Loucy (cell line): ENCODE measurements around the gene THBS4.

Experiments used
- H2AFZ ChIP-seq: fragments of 200-600 bp; sonication (generic); 2 replicates; pipeline ENCODE4 v1.6.0; 2016; ENCODE audit warnings: antibody characterized with exemption, mild to moderate bottlenecking, low read length, moderate library complexity
- H3F3A ChIP-seq: fragments of 200-600 bp; 2 replicates; pipeline ENCODE4 v1.6.0; 2016; ENCODE audit warnings: antibody characterized with exemption, low read depth, mild to moderate bottlenecking
- H3K27me3 ChIP-seq: fragments of 200-600 bp; sonication (generic); 2 replicates; pipeline ENCODE4 v1.6.1; 2014; ENCODE audit warnings: low read length, mild to moderate bottlenecking; ENCODE audit not compliant: insufficient read depth, poor library complexity, severe bottlenecking
- H3K36me3 ChIP-seq: fragments of 200-600 bp; sonication (generic); 2 replicates; pipeline ENCODE4 v1.6.1; 2016; ENCODE audit warnings: low read length; ENCODE audit not compliant: insufficient read depth
- H3K4me1 ChIP-seq: fragments of 200-600 bp; sonication (generic); 2 replicates; pipeline ENCODE4 v1.5.1; 2014; ENCODE audit warnings: low read length, mild to moderate bottlenecking; ENCODE audit not compliant: insufficient read depth, poor library complexity, severe bottlenecking
- H3K4me2 ChIP-seq: fragments of 200-600 bp; sonication (generic); 2 replicates; pipeline ENCODE4 v1.6.0; 2014; ENCODE audit warnings: antibody characterized with exemption, low read length, low read depth, mild to moderate bottlenecking; ENCODE audit not compliant: poor library complexity, severe bottlenecking
- H3K4me3 ChIP-seq: fragments of 200-600 bp; sonication (generic); 2 replicates; pipeline ENCODE4 v1.5.1; 2014; ENCODE audit warnings: low read length, mild to moderate bottlenecking, mixed read lengths; ENCODE audit not compliant: poor library complexity, severe bottlenecking
- H3K79me2 ChIP-seq: fragments of 200-600 bp; sonication (generic); 2 replicates; pipeline ENCODE4 v1.6.1; 2014; ENCODE audit warnings: low read length; ENCODE audit not compliant: insufficient read depth
- H3K9ac ChIP-seq: fragments of 200-600 bp; sonication (generic); 2 replicates; pipeline ENCODE4 v1.6.0; 2014; ENCODE audit warnings: mild to moderate bottlenecking, low read depth, low read length, moderate library complexity; ENCODE audit not compliant: poor library complexity, severe bottlenecking
- H3K9me2 ChIP-seq: fragments of 200-600 bp; sonication (generic); replicated peaks from 2 replicates; pipeline ENCODE4 v1.6.1; 2016; ENCODE audit warnings: low read depth, low read length, mixed read lengths
- H3K9me3 ChIP-seq: fragments of 200-600 bp; sonication (generic); 2 replicates; pipeline ENCODE4 v1.6.1; 2014; ENCODE audit warnings: mild to moderate bottlenecking, antibody characterized with exemption, low read length, low read depth; ENCODE audit not compliant: insufficient read depth
- H4K20me1 ChIP-seq: fragments of 200-600 bp; sonication (generic); 2 replicates; pipeline ENCODE4 v1.6.0; 2014; ENCODE audit warnings: antibody characterized with exemption, low read length, mild to moderate bottlenecking; ENCODE audit not compliant: insufficient read depth, poor library complexity, severe bottlenecking
- EZH2phosphoT487 ChIP-seq: fragments of 200-600 bp; IDR thresholded peaks from 2 replicates; pipeline ENCODE4 v1.6.1; 2018; ENCODE audit warnings: antibody characterized with exemption, mild to moderate bottlenecking, moderate library complexity, borderline replicate concordance
- TF ChIP-seq, protein P1 (sequence below): fragments of 200-600 bp; sonication (generic); conservative IDR thresholded peaks from 2 replicates; pipeline ENCODE4 v1.5.1; 2014; ENCODE audit warnings: mild to moderate bottlenecking, antibody characterized with exemption, low read length

Gene THBS4

DNA sequence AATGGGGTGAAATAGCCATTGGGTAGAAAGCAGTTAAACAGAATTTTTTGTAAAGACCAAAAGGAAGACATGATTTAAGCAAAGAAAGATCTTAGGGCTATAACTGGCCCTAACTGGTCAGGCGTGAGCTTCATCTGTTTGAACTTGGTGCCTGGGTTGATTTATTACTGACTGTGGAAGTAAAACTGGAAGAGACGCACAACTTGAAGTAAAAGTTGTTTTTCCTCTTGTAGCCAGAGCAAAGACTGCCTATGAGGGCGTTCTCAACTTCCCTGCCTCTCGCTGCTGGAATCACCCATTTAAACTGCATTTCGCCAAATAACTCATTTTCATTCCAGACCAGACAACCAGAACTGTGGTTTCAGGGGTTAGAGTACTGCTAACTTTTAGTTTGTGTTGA, 1.5 kb downstream of the THBS4 start:
- Histone ChIP-seq H3K9ac (no peak overlapping the region), H3K4me1 (peaks cover 2% of the 10 kb centered on the region), H3K9me3 (no peaks in the 10 kb centered on the region), H4K20me1 (no peaks in the 10 kb centered on the region), H3K36me3 (no peaks in the 10 kb centered on the region), H3K4me3 (no peak overlapping the region), H2AFZ (no peak overlapping the region), H3K4me2 (no peak overlapping the region), H3K79me2 (no peaks in the 10 kb centered on the region), H3F3A (no peaks in the 10 kb centered on the region), H3K9me2 (no peaks in the 10 kb centered on the region), H3K27me3 (no peaks in the 10 kb centered on the region)
- TF ChIP-seq, protein P1, sequence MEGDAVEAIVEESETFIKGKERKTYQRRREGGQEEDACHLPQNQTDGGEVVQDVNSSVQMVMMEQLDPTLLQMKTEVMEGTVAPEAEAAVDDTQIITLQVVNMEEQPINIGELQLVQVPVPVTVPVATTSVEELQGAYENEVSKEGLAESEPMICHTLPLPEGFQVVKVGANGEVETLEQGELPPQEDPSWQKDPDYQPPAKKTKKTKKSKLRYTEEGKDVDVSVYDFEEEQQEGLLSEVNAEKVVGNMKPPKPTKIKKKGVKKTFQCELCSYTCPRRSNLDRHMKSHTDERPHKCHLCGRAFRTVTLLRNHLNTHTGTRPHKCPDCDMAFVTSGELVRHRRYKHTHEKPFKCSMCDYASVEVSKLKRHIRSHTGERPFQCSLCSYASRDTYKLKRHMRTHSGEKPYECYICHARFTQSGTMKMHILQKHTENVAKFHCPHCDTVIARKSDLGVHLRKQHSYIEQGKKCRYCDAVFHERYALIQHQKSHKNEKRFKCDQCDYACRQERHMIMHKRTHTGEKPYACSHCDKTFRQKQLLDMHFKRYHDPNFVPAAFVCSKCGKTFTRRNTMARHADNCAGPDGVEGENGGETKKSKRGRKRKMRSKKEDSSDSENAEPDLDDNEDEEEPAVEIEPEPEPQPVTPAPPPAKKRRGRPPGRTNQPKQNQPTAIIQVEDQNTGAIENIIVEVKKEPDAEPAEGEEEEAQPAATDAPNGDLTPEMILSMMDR, result no peak
- no peak for TF ChIP-seq EZH2phosphoT487

GRCh38 chr5:80037366-80037765, 2.2 kb downstream of the THBS4 start:
- H3F3A ChIP-seq, result no peaks in the 10 kb centered on the region
- no peaks in the 10 kb centered on the region for H3K79me2 ChIP-seq
- H3K9ac ChIP-seq, result no peak overlapping the region
- H3K36me3 ChIP-seq, result no peaks in the 10 kb centered on the region
- H3K27me3 ChIP-seq, result no peaks in the 10 kb centered on the region
- no peak for TF ChIP-seq EZH2phosphoT487
- TF ChIP-seq, protein P1, result no peak
- no peaks in the 10 kb centered on the region for H4K20me1 ChIP-seq
- no peak overlapping the region for H3K4me2 ChIP-seq
- no peak overlapping the region for H2AFZ ChIP-seq
- no peaks in the 10 kb centered on the region for H3K9me3 ChIP-seq
- H3K4me3 ChIP-seq, result no peak overlapping the region
- no peaks in the 10 kb centered on the region for H3K9me2 ChIP-seq
- no peaks in the 10 kb centered on the region for H3K4me1 ChIP-seq

- H3K27me3 ChIP-seq, result no peaks in the 10 kb centered on the region
- H3K9ac ChIP-seq, result no peak overlapping the region
- no peak overlapping the region for H2AFZ ChIP-seq
- no peaks in the 10 kb centered on the region for H3K36me3 ChIP-seq
- H3F3A ChIP-seq, result no peaks in the 10 kb centered on the region
- no peaks in the 10 kb centered on the region for H3K9me2 ChIP-seq
- TF ChIP-seq EZH2phosphoT487, result no peak
- TF ChIP-seq, protein P1, result no peak
- H3K4me3 ChIP-seq, result no peak overlapping the region
- H3K4me1 ChIP-seq, result no peaks in the 10 kb centered on the region
- no peak overlapping the region for H3K4me2 ChIP-seq
- no peaks in the 10 kb centered on the region for H4K20me1 ChIP-seq
- H3K9me3 ChIP-seq, result no peaks in the 10 kb centered on the region
- H3K79me2 ChIP-seq, result no peaks in the 10 kb centered on the region
These were observed 4.5 kb downstream of the THBS4 start for GRCh38 chr5:80039650-80040049.
